HG03045 (cell line): ENCODE measurements around the gene SIRPA.

Source experiments
- ATAC-seq: cut with Tn5 transposase; IDR thresholded peaks from one replicate; pipeline ENCODE4 v1.9.1; 2021; ENCODE audit warnings: mild to moderate bottlenecking, moderate library complexity; ENCODE audit not compliant: unreplicated experiment

SIRPA gene

DNA sequence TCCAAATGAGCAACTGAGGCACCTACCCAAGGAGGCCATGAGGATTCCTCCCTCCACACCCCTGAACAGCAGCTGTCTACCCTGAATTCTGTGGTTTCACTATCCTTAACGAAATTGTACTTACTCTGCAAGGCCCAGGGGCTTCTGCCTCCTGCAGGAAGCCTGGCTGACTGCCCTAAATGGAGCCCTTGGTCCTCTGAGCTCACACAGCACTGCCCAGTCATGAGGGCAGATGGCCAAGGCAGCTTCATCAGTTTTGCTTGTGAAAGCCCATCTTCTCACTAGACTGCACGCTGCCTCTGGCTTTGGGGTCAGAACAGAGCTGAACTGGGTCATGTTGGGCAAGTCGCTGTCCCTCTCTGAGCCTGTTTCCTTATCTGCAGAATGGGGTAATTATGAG, 26.4 kb upstream of the SIRPA start:
- ATAC-seq, result no peak

DNA sequence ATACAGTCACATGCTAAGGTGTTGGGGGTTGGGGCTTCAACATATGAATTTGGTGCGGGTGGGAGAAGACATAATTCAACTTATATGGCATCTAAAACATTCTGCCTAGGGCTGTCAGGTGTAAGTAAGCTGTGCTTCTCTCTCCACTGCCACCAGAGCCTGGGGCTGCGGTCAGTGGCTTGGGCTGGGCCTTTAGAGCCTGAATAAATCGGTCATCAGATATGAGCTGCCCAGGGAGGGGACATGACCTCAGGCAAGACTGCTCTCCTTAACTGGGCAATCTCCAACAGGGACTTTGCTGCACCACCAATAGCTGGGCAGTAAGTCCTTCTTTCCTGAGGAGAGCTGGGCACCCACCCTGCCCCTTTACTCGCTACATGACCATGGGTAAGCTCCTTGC, 24.9 kb upstream of the SIRPA start:
- no peak for ATAC-seq

DNA sequence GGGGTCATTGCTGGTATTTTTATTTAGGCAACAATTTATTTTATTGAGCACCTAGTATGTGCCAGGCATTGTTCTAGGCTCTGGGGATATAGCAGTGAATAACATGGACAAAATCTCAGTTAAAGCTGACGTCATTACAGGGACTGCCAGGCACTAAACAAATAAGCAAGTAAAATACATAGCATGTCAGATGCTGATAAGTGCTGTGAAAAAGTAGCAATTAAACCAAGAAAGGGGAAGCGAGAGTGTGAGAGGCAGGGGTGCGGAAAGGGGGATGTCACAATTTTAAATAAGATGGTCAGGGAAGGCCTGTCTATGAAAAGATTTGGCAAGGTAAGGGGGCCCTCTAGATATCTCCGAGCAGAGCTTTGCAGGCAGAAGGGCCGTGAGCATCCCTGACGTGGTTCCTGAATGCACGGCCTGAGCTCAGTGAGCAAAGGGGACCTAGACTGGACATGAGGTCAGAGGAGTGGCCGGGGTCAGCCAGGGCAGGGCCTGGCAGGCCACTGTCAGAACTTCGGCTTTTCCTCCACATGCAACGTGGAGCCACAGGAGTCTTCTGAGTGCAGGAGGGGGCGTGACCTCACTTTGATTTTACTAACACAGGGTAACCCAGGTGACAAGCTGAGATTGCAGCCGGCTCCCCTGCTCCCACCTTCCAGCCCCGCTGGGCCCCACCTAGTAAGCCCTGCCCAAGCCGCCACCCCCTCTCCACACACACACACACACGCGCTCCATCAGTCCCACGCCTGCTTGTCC, 24.2 kb upstream of the SIRPA start:
- ATAC-seq, result no peak

DNA sequence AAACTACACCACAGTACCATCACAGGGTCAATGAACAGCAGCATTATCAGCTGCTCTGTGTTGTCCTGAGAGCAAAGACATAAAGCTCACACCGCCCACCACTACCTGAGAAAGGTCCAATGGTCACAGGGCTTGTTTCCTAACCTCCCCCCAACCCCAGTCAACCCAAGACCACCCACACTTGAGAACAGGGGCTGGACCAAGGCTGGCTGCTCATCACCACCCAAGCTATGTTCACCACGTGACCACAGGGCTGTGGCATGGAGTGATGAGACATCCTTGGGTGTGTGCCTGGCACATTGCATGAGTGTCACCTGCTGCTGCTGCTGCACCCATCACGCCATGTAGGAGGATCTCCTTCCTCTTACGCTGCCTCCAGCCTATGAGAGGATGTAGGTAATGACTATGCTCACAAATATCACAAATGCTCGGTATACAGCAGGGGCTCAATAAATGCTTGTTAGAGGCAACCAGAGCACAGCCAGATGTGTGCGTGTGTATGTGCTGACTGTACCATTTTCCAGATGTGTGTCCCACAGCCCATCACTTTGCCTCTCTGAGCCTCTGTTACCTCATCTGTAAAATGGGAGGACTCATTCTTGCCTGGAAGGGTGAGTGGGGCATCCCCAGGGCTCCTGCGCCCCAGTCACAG, 23.3 kb upstream of the SIRPA start:
- ATAC-seq, result no peak

DNA sequence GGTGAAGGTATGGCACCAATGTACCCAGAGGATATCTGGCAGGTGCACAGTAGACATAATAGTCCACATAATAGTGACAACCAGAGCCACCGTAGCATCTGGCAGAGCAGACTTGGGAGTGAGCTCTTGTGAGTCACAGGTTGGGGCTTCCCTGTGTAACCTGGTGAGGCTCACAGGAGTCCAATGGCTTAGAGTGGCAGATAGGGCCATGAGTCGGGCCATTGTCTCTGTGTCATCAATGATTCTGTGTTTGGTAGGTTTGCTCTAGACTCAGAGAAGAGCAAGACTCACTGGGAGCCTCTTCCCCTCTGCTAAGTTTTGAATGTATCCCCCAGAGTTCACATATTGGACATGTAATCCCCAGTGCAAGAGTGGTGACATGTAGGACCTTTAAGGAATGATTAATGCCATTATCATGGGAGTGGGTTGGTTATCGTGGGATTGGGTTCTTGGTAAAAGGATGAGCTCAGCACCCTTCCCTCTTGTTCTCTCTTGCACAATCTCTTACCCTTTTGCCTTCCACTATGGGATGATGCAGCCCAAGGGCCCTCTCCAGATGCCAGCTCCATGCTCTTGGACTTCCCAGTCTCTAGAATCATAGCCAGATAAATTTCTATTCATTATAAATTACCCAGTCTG, 22.6 kb upstream of the SIRPA start:
- no peak for ATAC-seq

DNA sequence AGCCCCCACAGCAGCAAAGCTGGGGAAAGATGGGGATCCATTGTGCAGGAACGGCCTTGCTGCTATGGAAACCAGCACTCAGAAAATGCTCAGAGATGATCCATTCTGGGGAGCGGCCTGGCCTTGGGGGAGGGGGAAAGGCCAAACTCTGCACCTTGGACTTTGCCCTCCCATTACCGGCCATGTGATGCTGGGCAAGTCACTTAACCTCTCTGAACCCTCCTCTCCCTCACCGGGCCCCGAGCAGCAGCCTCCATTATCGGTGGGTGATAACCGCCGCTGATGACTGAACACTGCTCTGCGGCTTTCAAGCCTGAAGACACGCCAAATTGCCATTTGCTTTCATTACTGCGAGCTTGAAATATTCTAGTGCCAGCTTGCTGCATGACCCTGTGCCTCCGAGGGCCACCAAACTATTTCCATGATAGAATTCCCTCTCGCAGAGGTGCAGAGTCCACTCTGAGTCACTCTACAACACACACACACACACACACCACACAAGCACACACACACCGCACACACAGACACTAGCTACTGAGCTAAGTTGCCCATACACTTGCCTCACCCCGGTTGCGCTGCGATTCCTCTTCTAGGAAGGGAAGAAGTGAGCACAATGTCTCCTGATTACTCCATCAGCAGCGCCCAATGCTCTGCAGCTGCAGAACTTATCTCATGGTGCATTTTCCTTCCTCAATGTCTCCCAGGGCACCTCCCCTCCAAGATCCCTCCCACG, 20.6 kb upstream of the SIRPA start:
- ATAC-seq, result no peak

DNA sequence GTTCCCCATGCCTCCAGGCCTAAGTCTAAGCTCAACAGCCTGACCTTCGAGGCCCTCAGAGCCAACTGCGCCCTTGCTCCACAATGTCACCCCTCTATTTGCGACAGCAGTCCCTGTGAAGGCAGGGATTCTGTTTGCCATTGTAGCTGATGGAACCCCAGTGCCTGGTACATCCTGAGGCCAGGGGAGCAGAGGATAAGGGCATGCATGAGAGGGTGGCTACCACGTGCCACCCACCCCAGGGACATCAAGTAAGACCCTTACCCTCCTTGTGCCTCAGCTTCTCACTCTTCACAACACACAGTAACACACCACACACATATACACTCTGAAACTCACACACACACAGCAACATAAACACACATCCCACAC, 20.0 kb upstream of the SIRPA start:
- ATAC-seq, result no peak

DNA sequence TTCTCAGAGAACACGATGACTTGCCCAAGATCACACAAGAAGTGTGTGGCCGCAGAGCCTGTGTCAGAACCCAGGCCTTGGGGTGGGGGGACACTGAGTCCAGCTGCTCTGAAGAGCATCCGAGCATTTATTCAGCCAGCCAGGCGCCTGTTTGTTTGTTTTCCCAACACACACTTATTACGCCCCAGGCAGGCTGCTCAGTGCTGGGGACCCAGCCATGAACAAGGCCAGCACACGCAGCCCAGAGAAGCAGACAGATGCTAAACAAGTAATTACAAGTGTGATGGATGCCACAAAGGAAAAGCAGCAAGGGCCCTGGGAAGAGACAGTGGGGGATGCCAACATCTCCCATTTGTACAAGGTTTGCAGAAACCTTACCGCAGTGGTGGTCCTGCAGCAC, 19.4 kb upstream of the SIRPA start:
- no peak for ATAC-seq

DNA sequence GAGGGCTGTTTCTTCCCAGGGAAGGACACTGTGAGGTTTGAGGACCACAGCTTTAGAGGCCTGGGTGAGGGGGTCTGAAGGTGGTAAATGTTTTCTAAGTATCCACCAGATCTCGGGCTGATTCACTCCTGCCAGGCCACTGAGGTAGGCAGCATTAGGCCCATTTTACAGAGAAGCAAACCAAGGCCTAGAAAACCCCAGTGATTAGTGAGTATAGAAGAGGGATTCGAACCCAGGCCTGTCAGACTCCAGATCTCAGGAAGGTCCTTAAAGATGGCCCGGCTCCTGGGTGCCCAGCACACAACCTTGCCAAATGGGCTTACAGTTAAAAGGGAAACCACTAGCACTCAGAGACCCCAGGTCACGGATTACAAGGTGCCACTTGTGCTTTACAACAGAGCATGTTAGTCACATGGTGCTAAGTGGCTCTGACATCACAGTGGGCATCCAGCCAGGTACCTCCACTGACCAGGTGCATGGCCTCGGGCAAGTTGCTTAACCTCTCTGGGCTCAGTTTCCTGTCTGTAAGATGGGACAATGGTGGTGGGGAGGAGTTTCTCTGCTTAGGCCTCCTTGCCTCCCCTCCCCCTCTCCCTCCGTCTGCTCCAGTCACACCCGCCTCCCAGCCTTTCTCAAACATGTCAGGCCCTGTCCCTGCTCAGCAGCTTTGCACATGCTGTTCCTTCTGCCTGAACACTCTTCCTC, 18.8 kb upstream of the SIRPA start:
- ATAC-seq, result no peak

DNA sequence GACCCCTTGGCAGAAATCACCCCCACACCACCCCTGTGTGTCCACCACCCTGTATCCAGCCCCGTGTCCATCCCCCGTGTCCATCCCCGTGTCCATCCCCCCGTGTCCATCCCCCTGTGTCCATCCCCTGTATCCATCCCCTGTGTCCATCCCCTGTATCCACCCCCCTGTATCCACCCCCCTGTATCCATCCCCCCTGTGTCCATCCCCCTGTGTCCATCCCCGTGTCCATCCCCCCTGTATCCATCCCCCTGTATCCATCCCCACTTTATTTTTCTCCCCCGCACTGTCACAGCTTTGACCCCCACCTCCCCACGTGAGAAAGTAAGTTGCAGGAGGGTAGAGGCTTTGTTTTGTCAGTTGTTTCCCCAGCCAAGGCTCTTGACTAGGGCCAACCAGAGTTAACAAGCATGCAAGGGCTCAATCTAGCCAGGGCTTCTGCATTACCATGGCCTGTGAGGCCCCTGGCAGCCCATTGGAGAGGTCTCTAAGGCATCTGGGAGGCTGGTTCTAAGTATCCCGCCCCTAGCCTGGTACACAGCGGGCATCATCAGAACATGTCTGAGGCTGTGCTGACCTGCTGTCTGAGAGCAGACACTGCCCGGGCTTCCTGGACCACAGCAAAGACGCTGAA, 18.1 kb upstream of the SIRPA start:
- ATAC-seq, result no peak

DNA sequence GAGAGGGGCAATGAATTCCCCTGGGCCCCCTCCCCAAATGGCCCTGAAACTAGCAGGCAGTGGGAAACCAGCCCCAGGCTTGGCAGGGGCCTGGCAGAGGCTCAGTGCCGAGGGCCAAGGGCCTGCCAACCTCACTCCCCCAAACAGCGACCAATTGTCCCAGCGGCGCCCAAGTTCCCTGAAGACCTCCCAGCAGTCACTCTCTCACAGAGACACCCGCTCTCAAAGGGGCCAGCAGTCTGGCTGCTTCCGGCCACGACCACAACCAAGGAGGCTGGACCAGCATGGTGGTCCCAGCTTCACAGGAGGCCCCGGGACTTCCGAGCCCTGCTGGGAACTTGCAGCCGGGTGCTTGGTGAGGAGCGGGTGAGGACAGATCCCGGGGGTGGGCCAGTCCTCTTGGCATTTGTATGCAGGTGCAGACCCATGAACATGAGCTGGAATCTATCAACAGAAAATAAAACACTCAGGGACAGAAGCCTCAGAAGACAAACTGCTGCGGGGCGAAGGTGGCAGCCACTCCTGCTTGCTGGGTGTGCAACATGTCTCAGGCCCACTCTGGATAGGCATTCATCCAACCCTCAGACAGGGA, 17.5 kb upstream of the SIRPA start:
- no peak for ATAC-seq

DNA sequence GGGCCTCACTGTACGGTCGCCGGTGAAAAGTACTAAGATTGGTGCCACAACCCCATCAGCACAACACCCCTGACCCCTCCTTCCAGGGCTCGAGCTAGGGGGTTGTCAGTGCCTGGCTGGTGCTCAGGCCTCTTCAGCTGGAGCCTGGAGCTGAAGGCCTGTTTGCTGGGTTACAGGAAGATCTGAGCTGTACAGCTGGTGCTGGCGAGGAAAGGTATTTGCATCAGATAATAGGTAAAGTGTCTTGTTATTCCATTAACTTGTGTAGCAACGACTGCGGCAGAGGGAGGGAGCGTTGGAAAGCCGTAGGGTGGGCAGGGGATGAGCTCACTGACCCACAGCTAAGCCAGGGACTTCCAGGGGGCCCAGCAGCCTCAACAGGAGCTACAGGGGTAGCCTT, 15.8 kb upstream of the SIRPA start:
- no peak for ATAC-seq

DNA sequence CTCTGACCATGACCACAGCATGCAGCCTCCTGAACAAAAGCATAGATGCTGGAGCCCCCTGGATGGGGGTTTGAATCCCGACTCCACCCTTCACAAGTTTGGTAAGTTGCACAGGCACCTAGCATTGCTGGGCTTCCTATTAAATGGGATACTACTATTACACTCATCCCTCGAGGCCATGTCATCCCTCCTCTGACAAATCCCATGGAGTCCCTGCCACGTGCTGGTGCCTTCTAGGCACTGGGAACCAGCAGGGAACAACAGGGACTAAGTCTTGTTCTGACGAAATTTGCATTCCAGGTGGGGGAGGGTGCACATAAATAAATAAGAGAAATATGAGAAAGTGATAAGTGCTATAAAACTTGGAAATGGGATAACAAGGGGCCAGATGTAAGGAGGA, 15.3 kb upstream of the SIRPA start:
- ATAC-seq, result no peak

DNA sequence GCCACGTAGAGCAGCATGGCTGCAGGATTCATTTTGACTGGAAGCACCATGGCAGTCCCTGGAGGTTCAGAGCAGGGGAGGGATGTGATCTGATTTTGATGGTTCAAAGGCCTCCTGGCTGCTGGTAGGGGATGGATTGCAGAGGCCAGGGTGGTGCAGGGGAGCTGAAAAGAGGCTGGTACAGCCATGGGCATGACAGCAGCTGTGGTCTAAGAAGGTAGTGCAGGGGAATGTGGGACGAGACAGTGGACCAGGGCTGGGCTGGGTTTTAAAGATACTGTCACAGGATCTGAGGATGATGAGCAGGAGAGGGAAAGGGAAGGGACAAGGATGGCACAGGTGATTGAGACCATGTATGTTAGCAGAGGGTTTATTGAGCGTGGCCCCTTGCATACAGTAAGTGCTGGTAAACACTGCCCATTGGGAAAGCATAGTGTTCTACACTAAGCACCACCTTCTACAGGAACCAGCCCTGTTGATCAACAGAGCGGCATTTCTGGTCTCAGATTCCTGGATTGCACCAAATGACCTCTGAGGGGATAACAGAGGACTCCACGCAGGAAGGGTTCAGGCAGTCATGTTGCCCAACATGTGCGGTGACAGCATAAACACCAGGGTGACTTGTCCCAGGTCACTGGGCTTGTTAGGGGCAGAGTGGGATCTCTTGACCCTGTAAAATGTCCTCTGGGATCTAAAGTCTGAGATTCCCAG, 14.5 kb upstream of the SIRPA start:
- no peak for ATAC-seq

DNA sequence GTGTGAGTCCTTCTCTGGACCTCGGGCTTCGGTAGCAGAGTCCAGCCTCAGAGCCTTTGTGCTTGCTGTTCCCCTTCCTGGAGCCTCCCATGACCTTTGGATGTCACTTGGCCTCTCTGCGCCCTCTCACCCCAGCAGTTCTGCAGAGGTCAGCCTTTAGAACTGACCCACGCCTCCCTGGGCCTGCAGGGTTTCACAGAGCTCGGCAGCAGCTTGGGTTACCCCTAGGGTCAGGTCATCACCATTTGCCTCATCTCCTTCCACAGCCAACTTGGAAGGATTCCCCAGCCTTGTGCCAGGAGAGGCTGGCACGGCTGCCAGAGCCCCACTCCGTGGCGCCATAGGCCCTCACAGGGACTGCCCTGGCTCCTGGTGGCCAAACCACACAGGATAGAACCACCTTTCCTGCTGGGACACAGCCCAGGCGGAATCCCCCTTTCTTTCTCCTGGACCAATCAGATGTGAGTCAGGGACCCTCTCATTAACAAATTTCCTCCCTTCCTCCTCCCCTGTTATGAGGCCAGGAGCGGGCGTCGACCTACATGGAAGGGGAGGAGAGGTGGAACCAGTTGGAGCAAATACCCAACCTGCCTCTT, 13.9 kb upstream of the SIRPA start:
- no peak for ATAC-seq

DNA sequence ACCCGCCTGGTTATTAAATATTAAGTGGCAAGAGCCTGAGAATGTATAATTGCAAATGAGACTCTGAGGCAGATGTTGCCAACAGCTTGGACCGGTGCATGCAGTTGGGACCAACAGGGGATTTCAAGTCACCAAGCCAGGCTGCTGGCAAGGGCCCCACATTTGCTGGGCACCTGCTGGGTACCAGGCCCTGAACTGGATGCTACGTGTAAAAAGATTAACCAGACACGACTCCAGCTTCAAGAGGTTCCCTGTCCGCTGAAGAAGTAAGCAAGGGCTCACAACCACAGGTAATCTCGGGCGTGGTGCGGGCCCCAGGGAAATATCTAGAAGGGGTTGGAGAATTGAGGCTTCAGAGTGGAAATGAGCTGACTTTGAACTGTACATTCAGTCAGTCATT, 13.2 kb upstream of the SIRPA start:
- no peak for ATAC-seq

DNA sequence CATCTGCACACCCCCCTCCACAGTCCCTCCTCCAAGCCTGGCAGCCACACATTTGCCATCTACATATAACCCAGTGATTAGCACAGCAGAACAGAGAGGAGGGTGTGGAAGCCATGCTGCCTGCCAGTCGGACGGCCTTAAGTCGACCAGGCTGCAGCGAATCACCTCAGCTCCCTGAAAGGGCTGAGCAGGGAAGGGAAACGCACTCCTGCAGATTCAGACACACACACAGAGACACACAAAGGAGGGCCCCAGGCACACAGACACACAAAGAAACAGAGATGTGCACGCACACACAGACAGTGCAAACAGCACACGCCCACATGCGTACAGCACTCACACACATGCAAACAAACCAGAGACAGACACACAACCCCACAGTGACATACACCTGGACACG, 11.2 kb upstream of the SIRPA start:
- no peak for ATAC-seq

DNA sequence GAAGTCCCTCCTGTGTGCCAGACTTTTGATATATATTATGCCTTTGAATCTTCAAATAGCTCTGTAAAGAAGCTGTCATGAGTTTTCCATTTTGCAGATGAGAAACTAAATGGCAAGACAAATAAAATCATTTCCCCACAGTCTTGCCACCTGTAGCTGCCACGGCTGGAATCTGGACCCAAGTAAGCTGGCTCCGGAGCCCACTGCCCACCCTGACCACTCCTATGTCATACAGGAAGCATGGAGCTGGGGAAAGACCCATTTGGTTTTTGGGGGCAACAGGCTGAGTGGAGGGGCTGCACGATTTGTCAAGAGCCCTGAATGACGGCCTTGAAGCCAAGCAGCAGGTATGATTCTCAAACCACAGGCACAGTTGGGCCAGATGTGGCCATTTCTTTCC, 10.0 kb upstream of the SIRPA start:
- ATAC-seq, result no peak
